HG02852 (cell line): Measurements from ENCODE around the gene FAM3A.

ENCODE experiments used
- ATAC-seq: cut with Tn5 transposase; IDR thresholded peaks from one replicate; pipeline ENCODE4 v1.9.1; 2021; ENCODE audit warnings: mild to moderate bottlenecking, moderate library complexity; ENCODE audit not compliant: unreplicated experiment

The FAM3A gene

GRCh38 chrX:154464806-154465365 lies 51.1 kb downstream of the FAM3A start:
- no peak for ATAC-seq

GRCh38 chrX:154463611-154464220 lies 52.3 kb downstream of the FAM3A start:
- ATAC-seq, result no peak

GRCh38 chrX:154462396-154462795 lies 53.6 kb downstream of the FAM3A start:
- ATAC-seq, result no peak

- no peak for ATAC-seq
Measured at GRCh38 chrX:154460326-154460725, 55.7 kb downstream of the FAM3A start.

- ATAC-seq, result no peak
Measured at GRCh38 chrX:154459832-154460231, 56.2 kb downstream of the FAM3A start.

GRCh38 chrX:154458954-154459778 lies 56.9 kb downstream of the FAM3A start:
- ATAC-seq, result no peak

- peak; percentile 60 for ATAC-seq
Measured at GRCh38 chrX:154458116-154458953, 57.7 kb downstream of the FAM3A start, which contains the start of gene PLXNA3. PLXNA3 (plus strand) TSS chrX:154458281; CDS start chrX:154460184, 1,903 bp downstream.

- peak; percentile 40 for ATAC-seq
Measured at GRCh38 chrX:154457491-154458115, 58.4 kb downstream of the FAM3A start.
